ENCODE data around the gene GIMAP5. TPM values are rescaled to one million over a fixed set of nuclear protein-coding genes. Genes with fewer than 3 reads are reported as not detected.

GIMAP5 gene
- polyA plus RNA-seq, 1 of the 3 experiments (the other 2 are of a cell fraction), result not detected

- no peaks in the 10 kb centered on the region for H3K9me3 ChIP-seq
- no peaks in the 10 kb centered on the region for H3F3A ChIP-seq (replicated peaks; ENCODE audit: insufficient read depth)
- H3K4me2 ChIP-seq, result no peak overlapping the region
- H3K79me2 ChIP-seq (ENCODE audit: insufficient read depth), result no peaks in the 10 kb centered on the region
- H3K4me3 ChIP-seq (ENCODE audit: low read depth in 2 of 2, low read length in 1 of 2), result no peak overlapping the region
- ChIA-PET CTCF (interaction anchor here (1.0 kb wide), 1 partner anchor 249 kb away, joined by 3 read pairs; no protein-coding TSS in a partner anchor), POLR2A (no interaction called here)
- no peak for TF ChIP-seq ELF1 (IDR thresholded peaks at IDR 0.05)
- TF ChIP-seq TEAD4 (IDR thresholded peaks at IDR 0.05; ENCODE audit: borderline replicate concordance, insufficient read depth), result no peak
- no peak for TF ChIP-seq FOXM1 (IDR thresholded peaks at IDR 0.05; ENCODE audit: low read depth)
- no peak for TF ChIP-seq NRF1 (IDR thresholded peaks at IDR 0.05; ENCODE audit: low read depth, low read length)
- no peak for TF ChIP-seq JUND (IDR thresholded peaks at IDR 0.05)
- no peak for TF ChIP-seq TAF1 (IDR thresholded peaks at IDR 0.05; ENCODE audit: borderline replicate concordance, low read depth, low read length)
- TF ChIP-seq PBX3 (IDR thresholded peaks at IDR 0.05), result no peak
- TF ChIP-seq TCF12 (IDR thresholded peaks at IDR 0.05), result no peak
- TF ChIP-seq RFX5 (IDR thresholded peaks at IDR 0.05; ENCODE audit: low read length), result no peak
- TF ChIP-seq ZBTB33 (IDR thresholded peaks at IDR 0.05; ENCODE audit: borderline replicate concordance, low read depth), result no peak
- no peak for TF ChIP-seq RCOR1 (IDR thresholded peaks at IDR 0.05; ENCODE audit: low read length)
- no peak for TF ChIP-seq GATA2 (CRISPR knock-in tag; IDR thresholded peaks at IDR 0.05)
- TF ChIP-seq MXI1 (IDR thresholded peaks at IDR 0.05; ENCODE audit: low read depth, low read length), result no peak
- no peak for TF ChIP-seq MAX (IDR thresholded peaks at IDR 0.05; ENCODE audit: low read depth)
- TF ChIP-seq CTCF (IDR thresholded peaks at IDR 0.05), result no peak
- TF ChIP-seq RXRA (IDR thresholded peaks at IDR 0.05; ENCODE audit: borderline replicate concordance, low read depth), result no peak
- TF ChIP-seq USF2 (IDR thresholded peaks at IDR 0.05; ENCODE audit: borderline replicate concordance, low read depth, low read length), result no peak
- no peak for TF ChIP-seq POLR2AphosphoS5 (IDR thresholded peaks at IDR 0.05; ENCODE audit: low read depth, low read length)
- no peak for TF ChIP-seq FOXJ3 (CRISPR knock-in tag; IDR thresholded peaks at IDR 0.05)
- no peak for TF ChIP-seq RAD21 (IDR thresholded peaks at IDR 0.05; ENCODE audit: low read length)
- WGBS (ENCODE audit: low lambda C conversion rate), result 26% methylated on average over 10 of the region's 10 CpGs
- no peak overlapping the region for H3K9ac ChIP-seq
- DNase-seq, result no peak
- H2AFZ ChIP-seq (ENCODE audit: low read depth), result no peak overlapping the region
- no peaks in the 10 kb centered on the region for H3K9me2 ChIP-seq
- H4K20me1 ChIP-seq (ENCODE audit: insufficient read depth), result no peaks in the 10 kb centered on the region
- no peaks in the 10 kb centered on the region for H3K36me3 ChIP-seq (replicated peaks in 1 of 2; ENCODE audit: control insufficient read depth in 1 of 2, insufficient read depth in 2 of 2, low read length in 1 of 2)
- peaks cover 0 to 2% of the 10 kb centered on the region in 2 experiments; a peak in 1 of 4 replicates for H3K4me1 ChIP-seq (ENCODE audit: control insufficient read depth in 1 of 2, insufficient read depth in 2 of 2, low read depth in 1 of 2, low read length in 1 of 2)
- no peaks in the 10 kb centered on the region; the same call in 1 of the 2 replicates for H3K27me3 ChIP-seq (ENCODE audit: insufficient read depth)
- no peak overlapping the region for H3K27ac ChIP-seq (ENCODE audit: low read depth in 2 of 2, low read length in 1 of 2)
Observed at GRCh38 chr7:150740053-150740452, 2.8 kb downstream of the GIMAP5 start.
